Measurements from ENCODE around the gene ZFHX3. TPM values are rescaled to one million over a fixed set of nuclear protein-coding genes. Genes with fewer than 3 reads are reported as not detected.

ZFHX3 gene
- total RNA-seq, 2 experiments from 2014 or later, result 0.63 to 0.64 TPM

- DNase-seq (peak; percentile 37 to 84 (median 50)), ATAC-seq (ENCODE audit: poor library complexity) (peak; percentile 91)
- Histone ChIP-seq H3K27me3 (ENCODE audit: control insufficient read depth in 1 of 2, insufficient read depth in 2 of 2, low read length in 2 of 2) (peaks cover 5 to 16% of the 10 kb centered on the region in 2 experiments), H3K9me3 (ENCODE audit: control insufficient read depth in 1 of 2, insufficient read depth in 1 of 2, low read length in 2 of 2) (no peaks in the 10 kb centered on the region), H3K4me1 (ENCODE audit: insufficient read depth, low read length) (peaks cover 13% of the 10 kb centered on the region), H3K27ac (ENCODE audit: low read depth in 1 of 2, low read length in 2 of 2) (no peak overlapping the region), H3K36me3 (ENCODE audit: insufficient read depth, low read length) (no peaks in the 10 kb centered on the region), H3K4me3 (ENCODE audit: low read length) (peak overlapping the region; percentile 61)
- no peak for TF ChIP-seq CTCF (IDR thresholded peaks at IDR 0.05)
- CTCF ChIA-PET, result no interaction called here
- H3K4me1 Mint-ChIP-seq (ENCODE audit: low read depth), result peaks cover 13% of the 10 kb centered on the region
- intact Hi-C loops (cut with DNase I, micrococcal nuclease), result loop anchor here in 1 of 2 experiments (10.0 kb wide), 1 partner anchor 123 kb away; no protein-coding TSS in a partner anchor
- no peaks in the 10 kb centered on the region for H3K9me3 Mint-ChIP-seq
- peak overlapping the region; percentile 60 for H3K27ac Mint-ChIP-seq
- H3K27me3 Mint-ChIP-seq, result peaks cover 53% of the 10 kb centered on the region
- POLR2A ChIA-PET, result no interaction called here
- H3K4me3 Mint-ChIP-seq, result peak overlapping the region; percentile 86
- H3K36me3 Mint-ChIP-seq (ENCODE audit: low read depth), result no peaks in the 10 kb centered on the region
These were observed 260.2 kb downstream of the ZFHX3 start for GRCh38 chr16:72787514-72788268.

- TF ChIP-seq CTCF (IDR thresholded peaks at IDR 0.05), result no peak
- Mint-ChIP-seq H3K4me1 (ENCODE audit: low read depth) (peaks cover 13% of the 10 kb centered on the region), H3K27ac (peak overlapping the region; percentile 60), H3K36me3 (ENCODE audit: low read depth) (no peaks in the 10 kb centered on the region), H3K9me3 (no peaks in the 10 kb centered on the region), H3K27me3 (peaks cover 58% of the 10 kb centered on the region), H3K4me3 (peak overlapping the region; percentile 86)
- intact Hi-C loops (cut with DNase I, micrococcal nuclease), result loop anchor here in 1 of 2 experiments (10.0 kb wide), 1 partner anchor 122 kb away; no protein-coding TSS in a partner anchor
- Histone ChIP-seq H3K27ac (ENCODE audit: low read depth in 1 of 2, low read length in 2 of 2) (no peak overlapping the region), H3K4me1 (ENCODE audit: insufficient read depth, low read length) (peaks cover 13% of the 10 kb centered on the region), H3K27me3 (ENCODE audit: control insufficient read depth in 1 of 2, insufficient read depth in 2 of 2, low read length in 2 of 2) (peaks cover 5 to 16% of the 10 kb centered on the region in 2 experiments), H3K36me3 (ENCODE audit: insufficient read depth, low read length) (no peaks in the 10 kb centered on the region), H3K9me3 (ENCODE audit: control insufficient read depth in 1 of 2, insufficient read depth in 1 of 2, low read length in 2 of 2) (no peaks in the 10 kb centered on the region), H3K4me3 (ENCODE audit: low read length) (peak overlapping the region; percentile 61)
- POLR2A ChIA-PET, result no interaction called here
- DNase-seq (no peak), ATAC-seq (ENCODE audit: poor library complexity) (no peak)
- CTCF ChIA-PET, result interaction anchor here (1.2 kb wide), 1 partner anchor 46 kb away, joined by 3 read pairs; no protein-coding TSS in a partner anchor
These were observed 260.8 kb downstream of the ZFHX3 start for GRCh38 chr16:72787130-72787513.

GRCh38 chr16:72786606-72787005 lies 261.3 kb downstream of the ZFHX3 start:
- Histone ChIP-seq H3K4me3 (ENCODE audit: low read length) (no peak overlapping the region), H3K9me3 (ENCODE audit: control insufficient read depth in 1 of 2, insufficient read depth in 1 of 2, low read length in 2 of 2) (no peaks in the 10 kb centered on the region), H3K27ac (ENCODE audit: low read depth in 1 of 2, low read length in 2 of 2) (no peak overlapping the region), H3K4me1 (ENCODE audit: insufficient read depth, low read length) (peaks cover 13% of the 10 kb centered on the region), H3K27me3 (ENCODE audit: control insufficient read depth in 1 of 2, insufficient read depth in 2 of 2, low read length in 2 of 2) (peaks cover 5 to 16% of the 10 kb centered on the region in 2 experiments), H3K36me3 (ENCODE audit: insufficient read depth, low read length) (no peaks in the 10 kb centered on the region)
- peak overlapping the region; percentile 77 for H3K4me3 Mint-ChIP-seq
- TF ChIP-seq CTCF (IDR thresholded peaks at IDR 0.05), result no peak
- DNase-seq (no peak), ATAC-seq (ENCODE audit: poor library complexity) (no peak)
- ChIA-PET POLR2A (interaction anchor here (0.6 kb wide), 1 partner anchor 122 kb away, joined by 3 read pairs; no protein-coding TSS in a partner anchor), CTCF (interaction anchor here (1.2 kb wide), 1 partner anchor 46 kb away, joined by 3 read pairs; no protein-coding TSS in a partner anchor)
- intact Hi-C loops (cut with DNase I, micrococcal nuclease), result loop anchor here in 1 of 2 experiments (10.0 kb wide), 1 partner anchor 122 kb away; no protein-coding TSS in a partner anchor
- H3K36me3 Mint-ChIP-seq (ENCODE audit: low read depth), result no peaks in the 10 kb centered on the region
- no peaks in the 10 kb centered on the region for H3K9me3 Mint-ChIP-seq
- H3K27me3 Mint-ChIP-seq, result peaks cover 59% of the 10 kb centered on the region
- H3K27ac Mint-ChIP-seq, result no peak overlapping the region
- peaks cover 13% of the 10 kb centered on the region for H3K4me1 Mint-ChIP-seq (ENCODE audit: low read depth)

Data from CD4-positive, alpha-beta T cell (primary cell).